ENCODE data around the gene VAV2. TPM values are rescaled to one million over a fixed set of nuclear protein-coding genes. Genes with fewer than 3 reads are reported as not detected.

VAV2 gene
- polyA plus RNA-seq, 2 of the 4 experiments (the other 2 are of a cell fraction): 9.8 to 21.4 TPM

DNA sequence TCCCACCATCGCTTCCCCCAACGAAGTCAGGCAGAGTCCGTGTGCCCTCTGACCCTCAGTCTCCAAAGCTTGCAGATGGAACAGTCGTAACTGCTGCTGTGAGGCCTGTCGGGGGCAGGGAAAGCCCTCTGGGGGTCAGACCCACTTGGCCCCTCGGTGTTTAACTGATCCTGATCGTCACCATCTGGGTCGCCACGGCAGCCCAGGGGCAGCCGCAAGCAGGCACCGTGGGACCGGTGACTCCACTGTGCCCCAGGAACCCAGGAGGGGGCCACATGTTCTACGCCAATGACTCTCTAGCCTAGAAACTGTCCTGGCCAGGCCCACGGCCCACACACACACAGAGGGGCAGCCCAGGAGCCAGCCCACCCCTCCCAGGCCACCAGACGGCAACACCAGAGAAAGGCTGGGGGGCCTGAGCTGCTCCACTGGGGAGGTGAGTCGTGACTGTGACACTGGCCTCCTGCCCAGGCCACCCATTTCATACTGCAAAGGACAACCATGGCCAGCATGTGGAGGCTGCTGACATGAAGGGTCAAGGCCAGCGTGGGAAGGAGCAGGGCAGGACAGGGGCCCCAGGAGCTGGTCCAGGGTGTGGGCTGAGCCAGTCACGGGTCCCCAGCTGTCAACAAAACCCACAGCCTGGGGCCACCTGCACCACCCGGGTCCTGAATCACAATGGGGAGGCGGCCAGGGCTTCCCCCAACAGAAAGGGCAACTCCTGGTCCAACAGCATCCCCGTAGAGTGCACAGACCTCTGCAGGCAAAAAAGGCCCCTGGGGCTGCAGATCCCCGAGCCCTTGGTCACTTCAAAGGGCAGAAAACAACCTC lies 20.8 kb downstream of the VAV2 start:
- ChIA-PET POLR2A (no interaction called here), CTCF (interaction anchor here (0.6 to 2.4 kb wide), 2 partner anchors 23 to 178 kb away, joined by 4 to 11 read pairs; no protein-coding TSS in a partner anchor)
- ATAC-seq (no peak), DNase-seq (ENCODE audit: low read depth in 1 of 2, low spot score in 1 of 2) (no peak), FAIRE-seq (no peak)
- Histone ChIP-seq H3K9me3 (no peaks in the 10 kb centered on the region), H3K4me2 (no peak overlapping the region), H3K27ac (no peak overlapping the region; a peak in 1 of 6 replicates), H3K4me3 (no peak overlapping the region), H3K4me1 (peaks cover 15% of the 10 kb centered on the region)
- TF ChIP-seq, protein P1, sequence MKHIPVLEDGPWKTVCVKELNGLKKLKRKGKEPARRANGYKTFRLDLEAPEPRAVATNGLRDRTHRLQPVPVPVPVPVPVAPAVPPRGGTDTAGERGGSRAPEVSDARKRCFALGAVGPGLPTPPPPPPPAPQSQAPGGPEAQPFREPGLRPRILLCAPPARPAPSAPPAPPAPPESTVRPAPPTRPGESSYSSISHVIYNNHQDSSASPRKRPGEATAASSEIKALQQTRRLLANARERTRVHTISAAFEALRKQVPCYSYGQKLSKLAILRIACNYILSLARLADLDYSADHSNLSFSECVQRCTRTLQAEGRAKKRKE (CRISPR knock-in tag; IDR thresholded peaks at IDR 0.05; ENCODE audit: low read depth): no peak
- TF ChIP-seq KDM5A (IDR thresholded peaks at IDR 0.05): no peak
- WGBS (ENCODE audit: missing lambda C conversion rate): 68% methylated on average over 13 of the region's 22 CpGs

DNA sequence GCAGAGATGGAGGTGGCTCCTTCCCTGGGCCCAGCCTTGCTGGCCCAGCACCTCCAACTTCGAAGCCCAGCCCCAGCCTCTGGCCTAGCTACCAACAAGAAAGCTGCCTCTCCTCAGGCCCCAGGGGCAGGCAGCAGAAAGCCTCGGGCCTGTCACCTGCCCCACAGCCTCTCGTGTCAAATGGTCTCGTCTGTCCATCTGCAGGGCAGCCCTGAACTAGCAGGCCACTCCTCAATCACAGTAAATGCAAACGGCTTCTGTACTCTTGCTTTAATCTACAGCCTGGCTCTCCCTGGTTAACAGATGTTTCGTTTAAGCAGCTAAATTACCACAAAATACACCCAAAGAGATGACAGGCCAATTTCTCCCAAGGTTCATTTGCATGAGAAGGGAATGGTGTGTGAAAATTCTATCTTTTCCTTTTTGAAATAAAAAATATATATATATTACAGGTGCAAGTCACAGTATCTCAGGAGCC lies 21.5 kb downstream of the VAV2 start:
- no peaks in the 10 kb centered on the region for H3K9me3 ChIP-seq
- ChIA-PET POLR2A (no interaction called here), CTCF (interaction anchor here (0.6 to 2.4 kb wide), 2 partner anchors 24 to 177 kb away, joined by 4 to 11 read pairs; no protein-coding TSS in a partner anchor)
- H3K4me3 ChIP-seq: no peak overlapping the region
- ATAC-seq (no peak), DNase-seq (ENCODE audit: low read depth in 1 of 2, low spot score in 1 of 2) (no peak), FAIRE-seq (no peak)
- H3K4me1 ChIP-seq: peaks cover 15% of the 10 kb centered on the region
- TF ChIP-seq, protein P2, sequence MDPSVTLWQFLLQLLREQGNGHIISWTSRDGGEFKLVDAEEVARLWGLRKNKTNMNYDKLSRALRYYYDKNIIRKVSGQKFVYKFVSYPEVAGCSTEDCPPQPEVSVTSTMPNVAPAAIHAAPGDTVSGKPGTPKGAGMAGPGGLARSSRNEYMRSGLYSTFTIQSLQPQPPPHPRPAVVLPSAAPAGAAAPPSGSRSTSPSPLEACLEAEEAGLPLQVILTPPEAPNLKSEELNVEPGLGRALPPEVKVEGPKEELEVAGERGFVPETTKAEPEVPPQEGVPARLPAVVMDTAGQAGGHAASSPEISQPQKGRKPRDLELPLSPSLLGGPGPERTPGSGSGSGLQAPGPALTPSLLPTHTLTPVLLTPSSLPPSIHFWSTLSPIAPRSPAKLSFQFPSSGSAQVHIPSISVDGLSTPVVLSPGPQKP (IDR thresholded peaks at IDR 0.05; ENCODE audit: low read depth, low read length): no peak
- TF ChIP-seq SREBF2 (IDR thresholded peaks at IDR 0.05): no peak
- TF ChIP-seq HDAC2 (IDR thresholded peaks at IDR 0.05): no peak
- TF ChIP-seq, protein P3, sequence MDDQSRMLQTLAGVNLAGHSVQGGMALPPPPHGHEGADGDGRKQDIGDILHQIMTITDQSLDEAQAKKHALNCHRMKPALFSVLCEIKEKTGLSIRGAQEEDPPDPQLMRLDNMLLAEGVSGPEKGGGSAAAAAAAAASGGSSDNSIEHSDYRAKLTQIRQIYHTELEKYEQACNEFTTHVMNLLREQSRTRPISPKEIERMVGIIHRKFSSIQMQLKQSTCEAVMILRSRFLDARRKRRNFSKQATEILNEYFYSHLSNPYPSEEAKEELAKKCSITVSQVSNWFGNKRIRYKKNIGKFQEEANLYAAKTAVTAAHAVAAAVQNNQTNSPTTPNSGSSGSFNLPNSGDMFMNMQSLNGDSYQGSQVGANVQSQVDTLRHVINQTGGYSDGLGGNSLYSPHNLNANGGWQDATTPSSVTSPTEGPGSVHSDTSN (IDR thresholded peaks at IDR 0.05): no peak
- TF ChIP-seq, protein P1 (CRISPR knock-in tag; IDR thresholded peaks at IDR 0.05; ENCODE audit: low read depth): no peak
- TF ChIP-seq EHF (CRISPR knock-in tag; IDR thresholded peaks at IDR 0.05): no peak
- TF ChIP-seq NR3C1 (IDR thresholded peaks at IDR 0.05): no peak
- TF ChIP-seq FOSL2 (IDR thresholded peaks at IDR 0.05): no peak
- no peak for TF ChIP-seq FOSL2 (CRISPR knock-in tag; IDR thresholded peaks at IDR 0.05)
- TF ChIP-seq ZFP36 (IDR thresholded peaks at IDR 0.05; ENCODE audit: borderline replicate concordance, partially characterized antibody): no peak
- TF ChIP-seq POLR2A (IDR thresholded peaks at IDR 0.05; ENCODE audit: low read length): no peak
- no peak for TF ChIP-seq SMC3 (IDR thresholded peaks at IDR 0.05)
- TF ChIP-seq CEBPB (IDR thresholded peaks at IDR 0.05): no peak
- TF ChIP-seq, protein P4, sequence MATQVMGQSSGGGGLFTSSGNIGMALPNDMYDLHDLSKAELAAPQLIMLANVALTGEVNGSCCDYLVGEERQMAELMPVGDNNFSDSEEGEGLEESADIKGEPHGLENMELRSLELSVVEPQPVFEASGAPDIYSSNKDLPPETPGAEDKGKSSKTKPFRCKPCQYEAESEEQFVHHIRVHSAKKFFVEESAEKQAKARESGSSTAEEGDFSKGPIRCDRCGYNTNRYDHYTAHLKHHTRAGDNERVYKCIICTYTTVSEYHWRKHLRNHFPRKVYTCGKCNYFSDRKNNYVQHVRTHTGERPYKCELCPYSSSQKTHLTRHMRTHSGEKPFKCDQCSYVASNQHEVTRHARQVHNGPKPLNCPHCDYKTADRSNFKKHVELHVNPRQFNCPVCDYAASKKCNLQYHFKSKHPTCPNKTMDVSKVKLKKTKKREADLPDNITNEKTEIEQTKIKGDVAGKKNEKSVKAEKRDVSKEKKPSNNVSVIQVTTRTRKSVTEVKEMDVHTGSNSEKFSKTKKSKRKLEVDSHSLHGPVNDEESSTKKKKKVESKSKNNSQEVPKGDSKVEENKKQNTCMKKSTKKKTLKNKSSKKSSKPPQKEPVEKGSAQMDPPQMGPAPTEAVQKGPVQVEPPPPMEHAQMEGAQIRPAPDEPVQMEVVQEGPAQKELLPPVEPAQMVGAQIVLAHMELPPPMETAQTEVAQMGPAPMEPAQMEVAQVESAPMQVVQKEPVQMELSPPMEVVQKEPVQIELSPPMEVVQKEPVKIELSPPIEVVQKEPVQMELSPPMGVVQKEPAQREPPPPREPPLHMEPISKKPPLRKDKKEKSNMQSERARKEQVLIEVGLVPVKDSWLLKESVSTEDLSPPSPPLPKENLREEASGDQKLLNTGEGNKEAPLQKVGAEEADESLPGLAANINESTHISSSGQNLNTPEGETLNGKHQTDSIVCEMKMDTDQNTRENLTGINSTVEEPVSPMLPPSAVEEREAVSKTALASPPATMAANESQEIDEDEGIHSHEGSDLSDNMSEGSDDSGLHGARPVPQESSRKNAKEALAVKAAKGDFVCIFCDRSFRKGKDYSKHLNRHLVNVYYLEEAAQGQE (IDR thresholded peaks at IDR 0.05): no peak
- TF ChIP-seq, protein P5, sequence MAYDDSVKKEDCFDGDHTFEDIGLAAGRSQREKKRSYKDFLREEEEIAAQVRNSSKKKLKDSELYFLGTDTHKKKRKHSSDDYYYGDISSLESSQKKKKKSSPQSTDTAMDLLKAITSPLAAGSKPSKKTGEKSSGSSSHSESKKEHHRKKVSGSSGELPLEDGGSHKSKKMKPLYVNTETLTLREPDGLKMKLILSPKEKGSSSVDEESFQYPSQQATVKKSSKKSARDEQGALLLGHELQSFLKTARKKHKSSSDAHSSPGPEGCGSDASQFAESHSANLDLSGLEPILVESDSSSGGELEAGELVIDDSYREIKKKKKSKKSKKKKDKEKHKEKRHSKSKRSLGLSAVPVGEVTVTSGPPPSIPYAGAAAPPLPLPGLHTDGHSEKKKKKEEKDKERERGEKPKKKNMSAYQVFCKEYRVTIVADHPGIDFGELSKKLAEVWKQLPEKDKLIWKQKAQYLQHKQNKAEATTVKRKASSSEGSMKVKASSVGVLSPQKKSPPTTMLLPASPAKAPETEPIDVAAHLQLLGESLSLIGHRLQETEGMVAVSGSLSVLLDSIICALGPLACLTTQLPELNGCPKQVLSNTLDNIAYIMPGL (CRISPR knock-in tag; IDR thresholded peaks at IDR 0.05; ENCODE audit: borderline replicate concordance): no peak
- TF ChIP-seq MYC (IDR thresholded peaks at IDR 0.05; ENCODE audit: borderline replicate concordance, low read length): no peak
- WGBS (ENCODE audit: missing lambda C conversion rate): 78% methylated on average over 4 of the region's 6 CpGs
- H3K27ac ChIP-seq: no peak overlapping the region
- H3K4me2 ChIP-seq: no peak overlapping the region

All from A549 (cell line).